Esophagus (tissue), 2 donors: ENCODE measurements around the gene SLC17A3. TPM values are rescaled to one million over a fixed set of nuclear protein-coding genes. Genes with fewer than 3 reads are reported as not detected.

Source experiments
- H3K27ac ChIP-seq, 2 donors: one replicate each; pipeline ENCODE4 v1.5.1; 2013; ENCODE audit warnings: low read depth in 2 of 2, mild to moderate bottlenecking in 2 of 2, inconsistent platforms in 1 of 2, low read length in 1 of 2, moderate library complexity in 1 of 2
- H3K27me3 ChIP-seq, 2 donors: one replicate each; pipeline ENCODE4 v1.6.1; 2013; ENCODE audit warnings: low read length in 2 of 2, control low read depth in 1 of 2, mild to moderate bottlenecking in 1 of 2; ENCODE audit not compliant: insufficient read depth in 2 of 2, control insufficient read depth in 1 of 2
- H3K36me3 ChIP-seq, 2 donors: one replicate each; pipeline ENCODE4 v1.6.1; 2013; ENCODE audit warnings: low read length in 1 of 2; ENCODE audit not compliant: control insufficient read depth in 2 of 2, insufficient read depth in 2 of 2
- H3K4me1 ChIP-seq, 2 donors: one replicate each; pipeline ENCODE4 v1.6.1; 2013; ENCODE audit warnings: low read length in 1 of 2; ENCODE audit not compliant: control insufficient read depth in 2 of 2, insufficient read depth in 2 of 2
- H3K4me3 ChIP-seq, 2 donors: one replicate each; pipeline ENCODE4 v1.5.1; 2013; ENCODE audit warnings: low read length in 2 of 2, mild to moderate bottlenecking in 2 of 2, low read depth in 1 of 2, moderate library complexity in 1 of 2
- H3K9me3 ChIP-seq, 2 donors: one replicate each; pipeline ENCODE4 v1.6.1; 2013; ENCODE audit warnings: mild to moderate bottlenecking in 2 of 2, low read depth in 1 of 2, low read length in 1 of 2, moderate library complexity in 1 of 2; ENCODE audit not compliant: control insufficient read depth in 2 of 2, insufficient read depth in 1 of 2
- WGBS, 2 donors: extraction: QIAGEN DNeasy Blood & Tissue Kit; methylation state at CpG; one replicate each; pipeline ENCODE4 v1.1.7; 2013; 5-methylcytosine and 5-hydroxymethylcytosine counted together
- polyA plus RNA-seq, 2 donors: library from polyadenylated mRNA; stranded (reverse); fragments of 200-250 nt; gene quantifications; one replicate each; pipeline ENCODE4 v1.2.3, GENCODE V29; 2013
- donor health status: healthy with polysubstance abuse.
- donor health status: Bipolar disorder and iron deficiency.

Gene SLC17A3
- polyA plus RNA-seq, 2 donors = not detected

GRCh38 chr6:25907475-25908014, 33.5 kb upstream of the SLC17A3 start:
- no peak overlapping the region for H3K27ac ChIP-seq
- H3K4me3 ChIP-seq = no peak overlapping the region
- WGBS, 2 donors = 51 to 74% methylated on average over 1 of the region's 1 CpG
- no peaks in the 10 kb centered on the region for H3K36me3 ChIP-seq
- H3K9me3 ChIP-seq = no peaks in the 10 kb centered on the region
- H3K4me1 ChIP-seq = no peaks in the 10 kb centered on the region
- H3K27me3 ChIP-seq = no peaks in the 10 kb centered on the region

- Histone ChIP-seq H3K27me3 (no peaks in the 10 kb centered on the region), H3K36me3 (no peaks in the 10 kb centered on the region), H3K4me1 (no peaks in the 10 kb centered on the region), H3K27ac (no peak overlapping the region), H3K4me3 (no peak overlapping the region), H3K9me3 (no peaks in the 10 kb centered on the region)
- WGBS, 2 donors = 90 to 95% methylated on average over 4 of the region's 4 CpGs
These were observed 29.5 kb upstream of the SLC17A3 start for GRCh38 chr6:25903467-25904099.

- Histone ChIP-seq H3K36me3 (no peaks in the 10 kb centered on the region), H3K27me3 (no peaks in the 10 kb centered on the region), H3K27ac (no peak overlapping the region), H3K9me3 (no peaks in the 10 kb centered on the region), H3K4me1 (no peaks in the 10 kb centered on the region), H3K4me3 (no peak overlapping the region)
- 92 to 93% methylated on average over 1 of the region's 1 CpG for WGBS, 2 donors
These were observed 28.0 kb upstream of the SLC17A3 start for GRCh38 chr6:25902071-25902470.

GRCh38 chr6:25900843-25901242, 26.8 kb upstream of the SLC17A3 start:
- Histone ChIP-seq H3K9me3 (no peaks in the 10 kb centered on the region), H3K27ac (no peak overlapping the region), H3K4me3 (no peak overlapping the region), H3K4me1 (no peaks in the 10 kb centered on the region), H3K27me3 (no peaks in the 10 kb centered on the region), H3K36me3 (no peaks in the 10 kb centered on the region)
- 77 to 86% methylated on average over 1 of the region's 1 CpG for WGBS, 2 donors

GRCh38 chr6:25899580-25900408, 25.8 kb upstream of the SLC17A3 start:
- 59 to 73% methylated on average over 2 of the region's 2 CpGs for WGBS, 2 donors
- H3K36me3 ChIP-seq = no peaks in the 10 kb centered on the region
- H3K4me1 ChIP-seq = no peaks in the 10 kb centered on the region
- H3K9me3 ChIP-seq = no peaks in the 10 kb centered on the region
- H3K27me3 ChIP-seq = no peaks in the 10 kb centered on the region
- no peak overlapping the region for H3K27ac ChIP-seq
- H3K4me3 ChIP-seq = no peak overlapping the region

GRCh38 chr6:25899123-25899522, 25.1 kb upstream of the SLC17A3 start:
- Histone ChIP-seq H3K27me3 (no peaks in the 10 kb centered on the region), H3K9me3 (no peaks in the 10 kb centered on the region), H3K27ac (no peak overlapping the region), H3K36me3 (no peaks in the 10 kb centered on the region), H3K4me1 (no peaks in the 10 kb centered on the region), H3K4me3 (no peak overlapping the region)
- WGBS, 2 donors = 44 to 60% methylated on average over 2 of the region's 2 CpGs

- WGBS, 2 donors = 82 to 84% methylated on average over 5 of the region's 5 CpGs
- Histone ChIP-seq H3K36me3 (no peaks in the 10 kb centered on the region), H3K27me3 (no peaks in the 10 kb centered on the region), H3K27ac (no peak overlapping the region), H3K9me3 (no peaks in the 10 kb centered on the region), H3K4me3 (no peak overlapping the region), H3K4me1 (no peaks in the 10 kb centered on the region)
These were observed 24.4 kb upstream of the SLC17A3 start for GRCh38 chr6:25898289-25898977.

- Histone ChIP-seq H3K9me3 (no peaks in the 10 kb centered on the region), H3K36me3 (no peaks in the 10 kb centered on the region), H3K27ac (no peak overlapping the region), H3K27me3 (no peaks in the 10 kb centered on the region), H3K4me3 (no peak overlapping the region), H3K4me1 (no peaks in the 10 kb centered on the region)
- 84 to 88% methylated on average over 3 of the region's 3 CpGs for WGBS, 2 donors
These were observed 22.2 kb upstream of the SLC17A3 start for GRCh38 chr6:25896252-25896651.

- Histone ChIP-seq H3K27ac (no peak overlapping the region), H3K4me1 (no peaks in the 10 kb centered on the region), H3K36me3 (no peaks in the 10 kb centered on the region), H3K4me3 (no peak overlapping the region), H3K9me3 (no peaks in the 10 kb centered on the region), H3K27me3 (no peaks in the 10 kb centered on the region)
- WGBS, 2 donors = 71 to 80% methylated on average over 1 of the region's 1 CpG
These were observed 21.7 kb upstream of the SLC17A3 start for GRCh38 chr6:25895771-25896170.
